Loucy (cell line): Measurements from ENCODE around the gene CAPN9.

Experiments used
- EZH2phosphoT487 ChIP-seq: fragments of 200-600 bp; IDR thresholded peaks from 2 replicates; pipeline ENCODE4 v1.6.1; 2018; ENCODE audit warnings: antibody characterized with exemption, mild to moderate bottlenecking, moderate library complexity, borderline replicate concordance
- TF ChIP-seq, protein P1 (sequence below): fragments of 200-600 bp; sonication (generic); conservative IDR thresholded peaks from 2 replicates; pipeline ENCODE4 v1.5.1; 2014; ENCODE audit warnings: mild to moderate bottlenecking, antibody characterized with exemption, low read length

DNA sequence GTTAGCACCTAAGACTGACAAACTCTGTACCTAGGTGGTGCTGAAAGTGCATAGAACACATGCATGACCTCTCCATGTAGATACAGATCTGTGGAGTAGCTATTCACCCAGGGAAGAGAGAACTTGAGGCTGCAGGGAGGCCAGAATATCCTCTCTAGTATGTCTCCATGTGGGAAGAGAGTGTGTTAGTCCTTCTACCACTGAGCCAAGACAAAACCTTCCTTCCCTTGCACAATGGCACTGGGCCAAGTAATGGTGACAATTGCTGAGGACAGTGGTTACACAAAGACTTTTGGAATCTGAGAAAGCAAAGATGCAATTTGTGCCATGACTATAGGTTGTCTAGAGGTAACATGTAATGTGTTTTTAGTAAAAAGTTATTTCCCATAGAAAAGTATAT is 68.8 kb downstream of the CAPN9 start:
- TF ChIP-seq, protein P1, sequence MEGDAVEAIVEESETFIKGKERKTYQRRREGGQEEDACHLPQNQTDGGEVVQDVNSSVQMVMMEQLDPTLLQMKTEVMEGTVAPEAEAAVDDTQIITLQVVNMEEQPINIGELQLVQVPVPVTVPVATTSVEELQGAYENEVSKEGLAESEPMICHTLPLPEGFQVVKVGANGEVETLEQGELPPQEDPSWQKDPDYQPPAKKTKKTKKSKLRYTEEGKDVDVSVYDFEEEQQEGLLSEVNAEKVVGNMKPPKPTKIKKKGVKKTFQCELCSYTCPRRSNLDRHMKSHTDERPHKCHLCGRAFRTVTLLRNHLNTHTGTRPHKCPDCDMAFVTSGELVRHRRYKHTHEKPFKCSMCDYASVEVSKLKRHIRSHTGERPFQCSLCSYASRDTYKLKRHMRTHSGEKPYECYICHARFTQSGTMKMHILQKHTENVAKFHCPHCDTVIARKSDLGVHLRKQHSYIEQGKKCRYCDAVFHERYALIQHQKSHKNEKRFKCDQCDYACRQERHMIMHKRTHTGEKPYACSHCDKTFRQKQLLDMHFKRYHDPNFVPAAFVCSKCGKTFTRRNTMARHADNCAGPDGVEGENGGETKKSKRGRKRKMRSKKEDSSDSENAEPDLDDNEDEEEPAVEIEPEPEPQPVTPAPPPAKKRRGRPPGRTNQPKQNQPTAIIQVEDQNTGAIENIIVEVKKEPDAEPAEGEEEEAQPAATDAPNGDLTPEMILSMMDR: no peak
- no peak for TF ChIP-seq EZH2phosphoT487
